K562 (cell line): Measurements from ENCODE around the gene CSTF1. TPM values are rescaled to one million over a fixed set of nuclear protein-coding genes. Genes with fewer than 3 reads are reported as not detected.

ENCODE experiments used
- ATAC-seq: fragments of 200-7000 bp; cut with Tn5 transposase; 3 replicates; pipeline ENCODE4 v1.9.1; 2020; ENCODE audit warnings: moderate library complexity
- BruUV-seq: library from RNA; stranded (reverse); fragments of 400-500 nt; replicated peaks from 2 replicates; lab custom pipeline; 2021; lab: Mats Ljungman, UMichigan
- CTCF ChIA-PET: fragments of 300-600 bp; formaldehyde crosslinking; extraction: SDS; loops from one replicate; lab custom pipeline; 2021; ENCODE audit warnings: low intra/inter-chr PET ratio; lab: Yijun Ruan, JAX
- POLR2A ChIA-PET: fragments of 300-600, 350-650 bp; sonication (Branson Sonifier 250); formaldehyde crosslinking; extraction: SDS; loops from one replicate; lab custom pipeline; 2021; ENCODE audit warnings: antibody characterized with exemption, inconsistent platforms; lab: Yijun Ruan, JAX
- DNase-seq, 4 experiments: peaks; one replicate each; pipeline versions ENCODE4 v3.0.0 to v3.0.0-alpha.2; 2011 to 2018; ENCODE audit warnings: low spot score in 3 of 4, mixed read lengths in 3 of 4; ENCODE audit errors: extremely low read depth in 1 of 4
- FAIRE-seq: peaks from 2 replicates; lab custom pipeline; 2011; peaks lifted over from hg19 to GRCh38; lab: Jason Lieb, UNC
- H2AFZ ChIP-seq: 2 replicates; pipeline ENCODE4 v1.6.0; 2011; ENCODE audit warnings: low read depth, low read length, control low read depth, inconsistent platforms
- H3K27ac ChIP-seq: fragments of 200-600 bp; 3 replicates; pipeline ENCODE4 v1.8.0; 2011; ENCODE audit warnings: low read depth, mild to moderate bottlenecking, control low read depth, inconsistent platforms, low read length, moderate library complexity, mixed read lengths; ENCODE audit errors: extremely low read depth
- H3K27me3 ChIP-seq, 2 experiments: fragments of 300-600 bp in 1 of 2; 2 replicates in 1 of 2; 3 replicates in 1 of 2; pipeline versions ENCODE4 v1.6.0 to v1.8.0; 2011; ENCODE audit warnings: inconsistent platforms in 2 of 2, low read length in 2 of 2, mild to moderate bottlenecking in 1 of 2, mixed read lengths in 1 of 2, moderate library complexity in 1 of 2; ENCODE audit not compliant: control insufficient read depth in 2 of 2, insufficient read depth in 2 of 2
- H3K36me3 ChIP-seq: fragments of 300-600 bp; 3 replicates; pipeline ENCODE4 v1.8.0; 2011; ENCODE audit warnings: mild to moderate bottlenecking, low read length, inconsistent platforms; ENCODE audit not compliant: control insufficient read depth, insufficient read depth
- H3K4me1 ChIP-seq, 2 experiments: fragments of 200-600 bp in 1 of 2; replicated peaks in 1 of 2; 2 replicates in 1 of 2; 3 replicates in 1 of 2; pipeline versions ENCODE4 v1.5.1 to v1.8.0; 2011; ENCODE audit warnings: inconsistent platforms in 2 of 2, low read length in 2 of 2, mild to moderate bottlenecking in 1 of 2, mixed read lengths in 1 of 2, moderate library complexity in 1 of 2; ENCODE audit not compliant: control insufficient read depth in 2 of 2, insufficient read depth in 2 of 2
- H3K4me2 ChIP-seq: 2 replicates; pipeline ENCODE4 v1.6.1; 2011; ENCODE audit warnings: low read length, control low read depth, inconsistent platforms, mixed read lengths; ENCODE audit not compliant: insufficient read depth
- H3K4me3 ChIP-seq: fragments of 200-600 bp; sonication (generic), shearing (Covaris generic); 2 replicates; pipeline ENCODE4 v1.5.1; 2016; ENCODE audit warnings: control low read depth, inconsistent platforms
- H3K79me2 ChIP-seq: fragments of 200-600 bp; 3 replicates; pipeline ENCODE4 v1.8.0; 2011; ENCODE audit warnings: low read length, inconsistent platforms; ENCODE audit not compliant: control insufficient read depth, insufficient read depth
- H3K9ac ChIP-seq, 2 experiments: 2 replicates each; pipeline versions ENCODE4 v1.6.0 to v1.6.1; 2011; ENCODE audit warnings: low read depth in 2 of 2, low read length in 2 of 2, control low read depth in 1 of 2, inconsistent platforms in 1 of 2, mild to moderate bottlenecking in 1 of 2, mixed read lengths in 1 of 2; ENCODE audit not compliant: insufficient read depth in 1 of 2
- H3K9me1 ChIP-seq: one replicate; pipeline ENCODE4 v1.6.0; 2011; ENCODE audit warnings: inconsistent platforms, mild to moderate bottlenecking, low read length, moderate library complexity; ENCODE audit not compliant: control insufficient read depth, insufficient read depth
- H3K9me3 ChIP-seq: replicated peaks from 2 replicates; pipeline ENCODE4 v1.5.1; 2011; ENCODE audit warnings: low read depth, low read length, inconsistent platforms; ENCODE audit not compliant: control insufficient read depth, insufficient read depth
- H4K20me1 ChIP-seq: replicated peaks from 2 replicates; pipeline ENCODE4 v1.6.1; 2011; ENCODE audit warnings: low read length, inconsistent platforms, mixed read lengths; ENCODE audit not compliant: control insufficient read depth, insufficient read depth
- E2F4 ChIP-seq: sonication (generic); formaldehyde crosslinking; IDR thresholded peaks from 2 replicates; pipeline ENCODE4 v1.8.0; 2022; ENCODE audit warnings: mild to moderate bottlenecking, low read depth, missing genetic modification reagents
- GATAD2A ChIP-seq: fragments of 450-650 bp; IDR thresholded peaks from 2 replicates; pipeline ENCODE4 v1.6.1; 2017
- KDM2B ChIP-seq: fragments of 250-450 bp; sonication (Bioruptor Pico); IDR thresholded peaks from 2 replicates; pipeline ENCODE4 v1.8.0; 2021; ENCODE audit warnings: mild to moderate bottlenecking, moderate library complexity
- KDM4B ChIP-seq, 2 experiments: fragments of 450-650 bp in 1 of 2; sonication (generic) in 1 of 2; IDR thresholded peaks; 2 replicates each; pipeline ENCODE4 v1.6.1; 2016 to 2017; ENCODE audit warnings: borderline replicate concordance in 2 of 2, antibody characterized with exemption in 1 of 2, low read depth in 1 of 2, mild to moderate bottlenecking in 1 of 2
- L3MBTL2 ChIP-seq: fragments of 450-650 bp; IDR thresholded peaks from 2 replicates; pipeline ENCODE4 v1.6.1; 2016; ENCODE audit warnings: mild to moderate bottlenecking, moderate library complexity
- PHB ChIP-seq: fragments of 250-450 bp; sonication (Bioruptor Pico); IDR thresholded peaks from 2 replicates; pipeline ENCODE4 v1.5.0; 2021
- RBM25 ChIP-seq: fragments of 200-400 bp; formaldehyde crosslinking; IDR thresholded peaks from 2 replicates; pipeline ENCODE4 v1.6.1; 2018; ENCODE audit warnings: low read length, low read depth, moderate library complexity; ENCODE audit not compliant: severe bottlenecking
- ZNF239 ChIP-seq: fragments of 250-450 bp; sonication (Bioruptor Pico); IDR thresholded peaks from 2 replicates; pipeline ENCODE4 v1.4.0; 2020; ENCODE audit warnings: mild to moderate bottlenecking
- WGBS: fragments of 100-300 bp; shearing (Covaris generic); methylation state at CpG from one replicate; pipeline ENCODE4 v1.1.6; 2016; ENCODE audit warnings: low coverage, mixed read lengths; ENCODE audit not compliant: insufficient coverage; ENCODE audit errors: missing lambda C conversion rate; 5-methylcytosine and 5-hydroxymethylcytosine counted together
- in situ Hi-C: fragments of 300-500 bp; cut with MboI; formaldehyde crosslinking; loops from 4 replicates; pipeline ENCODE4 v1.15.0; 2018; ENCODE audit warnings: inconsistent platforms, mixed read lengths
- intact Hi-C: fragments of 100-400 bp; cut with micrococcal nuclease; formaldehyde crosslinking; loops from 2 replicates; pipeline ENCODE4 v1.14.2; 2022
- polyA plus RNA-seq, 8 experiments: library from polyadenylated mRNA; depleted of rRNA in 4 of 8; stranded (reverse) in 5 of 8; unstranded in 3 of 8; fragments of >200 nt; fragmentation: Nextera tagmentation in 2 of 8; fragmentation: Illumina TruSeq in 1 of 8; extraction: Ambion mirVana in 2 of 8; extraction: Trizol in 1 of 8; gene quantifications; 2 replicates each; pipeline versions ENCODE4 v1.2.1 to v1.2.3, GENCODE V29; 2011 to 2014; ENCODE audit warnings: inconsistent platforms in 1 of 8, missing spikeins in 1 of 8
- total RNA-seq, 7 experiments: library from RNA; depleted of rRNA in 6 of 7; stranded (reverse); fragments of >200 nt in 6 of 7; fragmentation: Illumina TruSeq in 2 of 7; extraction: Trizol in 2 of 7; gene quantifications; 2 replicates each; pipeline versions ENCODE4 v1.2.1 to v1.2.3, GENCODE V29; 2011 to 2021; ENCODE audit warnings: low replicate concordance in 1 of 7
- TF ChIP-seq, protein P1 (sequence below): sonication (generic); formaldehyde crosslinking; IDR thresholded peaks from 2 replicates; pipeline ENCODE4 v1.8.0; 2022; ENCODE audit warnings: mild to moderate bottlenecking, missing genetic modification reagents, borderline replicate concordance
- TF ChIP-seq, protein P2 (sequence below): sonication (generic); formaldehyde crosslinking; IDR thresholded peaks from 2 replicates; pipeline ENCODE4 v1.5.0; 2020; ENCODE audit warnings: missing genetic modification reagents
- TF ChIP-seq, protein P3 (sequence below): conservative IDR thresholded peaks from 2 replicates; pipeline ENCODE4 v1.6.1; 2011; ENCODE audit warnings: low read depth, mild to moderate bottlenecking, low read length; ENCODE audit not compliant: control insufficient read depth
- TF ChIP-seq, protein P4 (sequence below): fragments of 450-650 bp; formaldehyde crosslinking; IDR thresholded peaks from 2 replicates; pipeline ENCODE4 v1.4.0; 2022; ENCODE audit warnings: mild to moderate bottlenecking, moderate library complexity
- TF ChIP-seq, protein P5 (sequence below): fragments of 250-450 bp; sonication (Bioruptor Pico); IDR thresholded peaks from 2 replicates; pipeline ENCODE4 v1.8.0; 2022; ENCODE audit warnings: moderate library complexity, mild to moderate bottlenecking, inconsistent platforms

The CSTF1 gene
- total and polyA plus RNA-seq, 9 of the 15 experiments (the other 6 are each of a cell fraction or from before 2014, with no cell fraction given) = 30.8 to 110 (median 53.4) TPM

GRCh38 chr20:56380375-56380774 lies 12.1 kb upstream of the CSTF1 start:
- 36% methylated on average over 1 of the region's 1 CpG for WGBS
- Histone ChIP-seq H3K4me2 (no peak overlapping the region), H3K4me1 (peaks cover 0 to 13% of the 10 kb centered on the region in 2 experiments; a peak in 2 of 5 replicates), H3K4me3 (no peak overlapping the region), H3K36me3 (peaks cover 93% of the 10 kb centered on the region), H3K9ac (no peak overlapping the region), H3K9me1 (no peaks in the 10 kb centered on the region), H3K9me3 (no peaks in the 10 kb centered on the region), H3K27me3 (no peaks in the 10 kb centered on the region), H4K20me1 (no peaks in the 10 kb centered on the region; the same call in 1 of the 2 replicates), H3K27ac (no peak overlapping the region), H3K79me2 (peaks cover 89% of the 10 kb centered on the region), H2AFZ (no peak overlapping the region)
- in situ Hi-C loops = no loop called here
- ATAC-seq (no peak), FAIRE-seq (no peak), DNase-seq (no peak)
- POLR2A ChIA-PET = no interaction called here
- intact Hi-C loops = no loop called here
- no TSS peak for BruUV-seq
- CTCF ChIA-PET = no interaction called here
- TF ChIP-seq RBM25 (no peak), KDM4B (IDR thresholded peaks at IDR 0.05; ENCODE audit: borderline replicate concordance in 2 of 2, low read depth in 1 of 2) (no peak), PHB (CRISPR knock-in tag) (no peak), GATAD2A (no peak), ZNF239 (CRISPR knock-in tag) (no peak), L3MBTL2 (no peak), KDM2B (CRISPR knock-in tag) (no peak), E2F4 (CRISPR knock-in tag) (no peak)
- TF ChIP-seq, protein P1, sequence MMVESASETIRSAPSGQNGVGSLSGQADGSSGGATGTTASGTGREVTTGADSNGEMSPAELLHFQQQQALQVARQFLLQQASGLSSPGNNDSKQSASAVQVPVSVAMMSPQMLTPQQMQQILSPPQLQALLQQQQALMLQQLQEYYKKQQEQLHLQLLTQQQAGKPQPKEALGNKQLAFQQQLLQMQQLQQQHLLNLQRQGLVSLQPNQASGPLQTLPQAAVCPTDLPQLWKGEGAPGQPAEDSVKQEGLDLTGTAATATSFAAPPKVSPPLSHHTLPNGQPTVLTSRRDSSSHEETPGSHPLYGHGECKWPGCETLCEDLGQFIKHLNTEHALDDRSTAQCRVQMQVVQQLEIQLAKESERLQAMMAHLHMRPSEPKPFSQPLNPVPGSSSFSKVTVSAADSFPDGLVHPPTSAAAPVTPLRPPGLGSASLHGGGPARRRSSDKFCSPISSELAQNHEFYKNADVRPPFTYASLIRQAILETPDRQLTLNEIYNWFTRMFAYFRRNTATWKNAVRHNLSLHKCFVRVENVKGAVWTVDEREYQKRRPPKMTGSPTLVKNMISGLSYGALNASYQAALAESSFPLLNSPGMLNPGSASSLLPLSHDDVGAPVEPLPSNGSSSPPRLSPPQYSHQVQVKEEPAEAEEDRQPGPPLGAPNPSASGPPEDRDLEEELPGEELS = no peak
- TF ChIP-seq, protein P2, sequence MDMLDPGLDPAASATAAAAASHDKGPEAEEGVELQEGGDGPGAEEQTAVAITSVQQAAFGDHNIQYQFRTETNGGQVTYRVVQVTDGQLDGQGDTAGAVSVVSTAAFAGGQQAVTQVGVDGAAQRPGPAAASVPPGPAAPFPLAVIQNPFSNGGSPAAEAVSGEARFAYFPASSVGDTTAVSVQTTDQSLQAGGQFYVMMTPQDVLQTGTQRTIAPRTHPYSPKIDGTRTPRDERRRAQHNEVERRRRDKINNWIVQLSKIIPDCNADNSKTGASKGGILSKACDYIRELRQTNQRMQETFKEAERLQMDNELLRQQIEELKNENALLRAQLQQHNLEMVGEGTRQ (CRISPR knock-in tag) = no peak
- TF ChIP-seq, protein P3, sequence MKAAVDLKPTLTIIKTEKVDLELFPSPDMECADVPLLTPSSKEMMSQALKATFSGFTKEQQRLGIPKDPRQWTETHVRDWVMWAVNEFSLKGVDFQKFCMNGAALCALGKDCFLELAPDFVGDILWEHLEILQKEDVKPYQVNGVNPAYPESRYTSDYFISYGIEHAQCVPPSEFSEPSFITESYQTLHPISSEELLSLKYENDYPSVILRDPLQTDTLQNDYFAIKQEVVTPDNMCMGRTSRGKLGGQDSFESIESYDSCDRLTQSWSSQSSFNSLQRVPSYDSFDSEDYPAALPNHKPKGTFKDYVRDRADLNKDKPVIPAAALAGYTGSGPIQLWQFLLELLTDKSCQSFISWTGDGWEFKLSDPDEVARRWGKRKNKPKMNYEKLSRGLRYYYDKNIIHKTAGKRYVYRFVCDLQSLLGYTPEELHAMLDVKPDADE = no peak
- TF ChIP-seq, protein P4, sequence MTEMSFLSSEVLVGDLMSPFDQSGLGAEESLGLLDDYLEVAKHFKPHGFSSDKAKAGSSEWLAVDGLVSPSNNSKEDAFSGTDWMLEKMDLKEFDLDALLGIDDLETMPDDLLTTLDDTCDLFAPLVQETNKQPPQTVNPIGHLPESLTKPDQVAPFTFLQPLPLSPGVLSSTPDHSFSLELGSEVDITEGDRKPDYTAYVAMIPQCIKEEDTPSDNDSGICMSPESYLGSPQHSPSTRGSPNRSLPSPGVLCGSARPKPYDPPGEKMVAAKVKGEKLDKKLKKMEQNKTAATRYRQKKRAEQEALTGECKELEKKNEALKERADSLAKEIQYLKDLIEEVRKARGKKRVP = no peak
- TF ChIP-seq, protein P5, sequence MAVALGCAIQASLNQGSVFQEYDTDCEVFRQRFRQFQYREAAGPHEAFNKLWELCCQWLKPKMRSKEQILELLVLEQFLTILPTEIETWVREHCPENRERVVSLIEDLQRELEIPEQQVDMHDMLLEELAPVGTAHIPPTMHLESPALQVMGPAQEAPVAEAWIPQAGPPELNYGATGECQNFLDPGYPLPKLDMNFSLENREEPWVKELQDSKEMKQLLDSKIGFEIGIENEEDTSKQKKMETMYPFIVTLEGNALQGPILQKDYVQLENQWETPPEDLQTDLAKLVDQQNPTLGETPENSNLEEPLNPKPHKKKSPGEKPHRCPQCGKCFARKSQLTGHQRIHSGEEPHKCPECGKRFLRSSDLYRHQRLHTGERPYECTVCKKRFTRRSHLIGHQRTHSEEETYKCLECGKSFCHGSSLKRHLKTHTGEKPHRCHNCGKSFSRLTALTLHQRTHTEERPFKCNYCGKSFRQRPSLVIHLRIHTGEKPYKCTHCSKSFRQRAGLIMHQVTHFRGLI (CRISPR knock-in tag) = no peak
